IMR-90 (cell line): ENCODE data around the gene TUBB4A. TPM values are rescaled to one million over a fixed set of nuclear protein-coding genes. Genes with fewer than 3 reads are reported as not detected.

Source experiments
- ATAC-seq: fragments of 200-7000 bp; cut with Tn5 transposase; 2 replicates; pipeline ENCODE4 v1.9.1; 2020; ENCODE audit warnings: low read depth, mild to moderate bottlenecking, moderate library complexity
- BruUV-seq: library from RNA; stranded (reverse); fragments of 400-500 nt; replicated peaks from 2 replicates; lab custom pipeline; 2021; lab: Mats Ljungman, UMichigan
- CTCF ChIA-PET: fragments of 300-600 bp; formaldehyde crosslinking; extraction: SDS; loops from one replicate; lab custom pipeline; 2021; ENCODE audit warnings: antibody characterized with exemption; lab: Yijun Ruan, JAX
- POLR2A ChIA-PET: fragments of 300-600 bp; sonication (Branson Sonifier 250); formaldehyde crosslinking; loops from one replicate; lab custom pipeline; 2022; ENCODE audit warnings: antibody characterized with exemption; ENCODE audit not compliant: unreplicated experiment; lab: Charles Lee
- DNase-seq: peaks from one replicate; pipeline ENCODE4 v3.0.0; 2013
- H2AFZ ChIP-seq: replicated peaks from 2 replicates; pipeline ENCODE3; 2013; ENCODE audit warnings: low read length, mild to moderate bottlenecking; ENCODE audit not compliant: poor library complexity
- H2AK5ac ChIP-seq: 2 replicates; pipeline ENCODE4 v1.6.1; 2013; ENCODE audit warnings: low read depth, low read length, inconsistent platforms
- H2AK9ac ChIP-seq: replicated peaks from 2 replicates; pipeline ENCODE3; 2013; ENCODE audit warnings: mild to moderate bottlenecking, low read depth, low read length, moderate library complexity; ENCODE audit not compliant: poor library complexity
- H2BK120ac ChIP-seq: 2 replicates; pipeline ENCODE4 v1.6.1; 2013; ENCODE audit warnings: low read depth, low read length, inconsistent platforms
- H2BK15ac ChIP-seq: 3 replicates; pipeline ENCODE4 v1.6.1; 2013; ENCODE audit warnings: low read depth, low read length, inconsistent platforms
- H2BK20ac ChIP-seq: 2 replicates; pipeline ENCODE4 v1.6.1; 2013; ENCODE audit warnings: low read depth, mild to moderate bottlenecking, inconsistent platforms, low read length, moderate library complexity
- H2BK5ac ChIP-seq: 2 replicates; pipeline ENCODE4 v1.6.1; 2013; ENCODE audit warnings: mild to moderate bottlenecking, low read depth, low read length, inconsistent platforms; ENCODE audit not compliant: poor library complexity, severe bottlenecking
- H3K14ac ChIP-seq: replicated peaks from 2 replicates; pipeline ENCODE4 v1.6.1; 2013; ENCODE audit warnings: low read depth, low read length, inconsistent platforms
- H3K18ac ChIP-seq: 2 replicates; pipeline ENCODE4 v1.6.1; 2013; ENCODE audit warnings: low read depth, low read length, control low read depth
- H3K23ac ChIP-seq: 2 replicates; pipeline ENCODE4 v1.6.1; 2013; ENCODE audit warnings: low read depth, low read length, inconsistent platforms
- H3K27ac ChIP-seq: 2 replicates; pipeline ENCODE4 v1.5.1; 2013; ENCODE audit warnings: mild to moderate bottlenecking, control low read depth, low read length; ENCODE audit not compliant: insufficient read depth
- H3K27me3 ChIP-seq: 2 replicates; pipeline ENCODE4 v1.6.1; 2013; ENCODE audit warnings: low read length; ENCODE audit not compliant: control insufficient read depth, insufficient read depth
- H3K36me3 ChIP-seq: 2 replicates; pipeline ENCODE4 v1.6.1; 2013; ENCODE audit warnings: low read length, mixed read lengths; ENCODE audit not compliant: control insufficient read depth, insufficient read depth
- H3K4ac ChIP-seq: 2 replicates; pipeline ENCODE4 v1.6.1; 2013; ENCODE audit warnings: low read depth, low read length, inconsistent platforms
- H3K4me1 ChIP-seq: 2 replicates; pipeline ENCODE4 v1.6.1; 2013; ENCODE audit warnings: low read length, mixed read lengths; ENCODE audit not compliant: control insufficient read depth, insufficient read depth
- H3K4me2 ChIP-seq: 2 replicates; pipeline ENCODE4 v1.6.1; 2013; ENCODE audit warnings: low read depth, mild to moderate bottlenecking, control low read depth, low read length, moderate library complexity
- H3K4me3 ChIP-seq: 2 replicates; pipeline ENCODE4 v1.5.1; 2013; ENCODE audit warnings: low read depth, mild to moderate bottlenecking, control low read depth, low read length, moderate library complexity; ENCODE audit not compliant: insufficient read depth
- H3K56ac ChIP-seq: 2 replicates; pipeline ENCODE4 v1.6.1; 2013; ENCODE audit warnings: low read length, inconsistent platforms; ENCODE audit not compliant: insufficient read depth; ENCODE audit errors: extremely low read depth
- H3K79me1 ChIP-seq, 2 experiments: 2 replicates each; pipeline ENCODE4 v1.6.1; 2013; ENCODE audit warnings: low read length in 2 of 2, inconsistent platforms in 1 of 2, low read depth in 1 of 2
- H3K9ac ChIP-seq: 2 replicates; pipeline ENCODE4 v1.6.1; 2013; ENCODE audit warnings: low read depth, low read length, control low read depth
- H3K9me1 ChIP-seq: 2 replicates; pipeline ENCODE4 v1.6.1; 2013; ENCODE audit warnings: low read length, inconsistent platforms; ENCODE audit not compliant: insufficient read depth
- H3K9me3 ChIP-seq: 2 replicates; pipeline ENCODE4 v1.6.1; 2013; ENCODE audit warnings: low read length; ENCODE audit not compliant: control insufficient read depth, insufficient read depth
- H4K20me1 ChIP-seq: 2 replicates; pipeline ENCODE4 v1.6.1; 2013; ENCODE audit warnings: low read length, inconsistent platforms; ENCODE audit not compliant: insufficient read depth
- H4K5ac ChIP-seq: 2 replicates; pipeline ENCODE4 v1.6.1; 2013; ENCODE audit warnings: mild to moderate bottlenecking, low read depth, low read length, control low read depth
- H4K8ac ChIP-seq, 2 experiments: 2 replicates each; pipeline ENCODE4 v1.6.1; 2013; ENCODE audit warnings: low read depth in 2 of 2, low read length in 2 of 2, control low read depth in 1 of 2, inconsistent platforms in 1 of 2
- H4K91ac ChIP-seq: 2 replicates; pipeline ENCODE4 v1.6.1; 2013; ENCODE audit warnings: low read depth, low read length, inconsistent platforms; ENCODE audit not compliant: insufficient read depth
- MAZ ChIP-seq: IDR thresholded peaks from 2 replicates; pipeline ENCODE4 v1.6.1; 2012; ENCODE audit warnings: low read depth, mild to moderate bottlenecking, low read length, improper control_type of control experiment, moderate library complexity, borderline replicate concordance
- MXI1 ChIP-seq: IDR thresholded peaks from 2 replicates; pipeline ENCODE4 v1.6.1; 2012; ENCODE audit warnings: low read depth, mild to moderate bottlenecking, low read length, moderate library complexity, borderline replicate concordance
- SMC3 ChIP-seq: fragments of 150-350 bp; IDR thresholded peaks from 2 replicates; pipeline ENCODE4 v1.6.1; 2016; ENCODE audit warnings: low read depth, mild to moderate bottlenecking, antibody characterized with exemption, low read length, moderate library complexity
- WGBS, 2 experiments: methylation state at CpG; one replicate each; pipeline versions ENCODE4 v1.1.5 to v1.1.7; 2013; ENCODE audit warnings: missing lambda C conversion rate in 2 of 2; ENCODE audit not compliant: insufficient read length in 1 of 2; ENCODE audit errors: extremely low coverage in 2 of 2; 5-methylcytosine and 5-hydroxymethylcytosine counted together
- dilution Hi-C: fragments of 300-500 bp; cut with HindIII; formaldehyde crosslinking; loops from one replicate; pipeline ENCODE4 v1.14.3; 2018; ENCODE audit warnings: low sequenced_read_pairs; ENCODE audit not compliant: unreplicated experiment
- in situ Hi-C: fragments of 300-500 bp; cut with MboI; formaldehyde crosslinking; loops from 3 replicates; pipeline ENCODE4 v1.14.3; 2019; ENCODE audit warnings: low sequenced_read_pairs, inconsistent platforms, mixed read lengths
- intact Hi-C: fragments of 100-400 bp; cut with micrococcal nuclease; formaldehyde crosslinking; loops from 2 replicates; pipeline ENCODE4 v1.10.0; 2022
- polyA plus RNA-seq, 3 experiments: library from polyadenylated mRNA; depleted of rRNA; stranded (reverse); fragments of >200 nt; gene quantifications; 2 replicates each; pipeline ENCODE4 v1.2.3, GENCODE V29; 2012; ENCODE audit warnings: low replicate concordance in 1 of 3
- total RNA-seq: library from RNA; depleted of rRNA; stranded (reverse); fragments of >200 nt; gene quantifications from 2 replicates; pipeline ENCODE4 v1.2.3, GENCODE V29; 2012

The TUBB4A gene
- total and polyA plus RNA-seq, 2 of the 4 experiments (the other 2 are of a cell fraction), result not detected

DNA sequence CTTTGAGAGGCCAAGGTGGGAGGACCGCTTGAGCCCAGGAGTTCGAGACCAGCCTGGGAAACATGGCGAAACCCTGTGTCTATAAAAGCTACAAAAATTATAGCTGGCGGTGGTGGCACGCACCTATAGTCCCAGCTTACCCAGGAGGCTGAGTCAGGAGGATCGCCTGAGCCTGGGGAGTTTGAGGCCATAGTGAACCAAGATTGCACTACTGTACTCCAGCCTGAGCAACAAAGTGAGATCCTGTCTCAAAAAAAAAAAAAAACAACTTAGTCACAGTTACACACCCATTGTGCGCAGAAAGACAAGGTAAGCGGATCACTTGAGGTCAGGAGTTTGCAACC lies 19.8 kb downstream of the TUBB4A start:
- no peaks in the 10 kb centered on the region for H3K79me1 ChIP-seq
- CTCF ChIA-PET, result no interaction called here
- POLR2A ChIA-PET, result no interaction called here
- no peak overlapping the region for H4K8ac ChIP-seq
- H3K23ac ChIP-seq, result no peak overlapping the region
- dilution Hi-C loops, result no loop called here
- peaks cover 1% of the 10 kb centered on the region; the same call in 1 of the 2 replicates for H3K27me3 ChIP-seq
- no peak overlapping the region for H2BK120ac ChIP-seq
- H3K4me3 ChIP-seq, result no peak overlapping the region
- WGBS, 2 experiments, result 83% methylated on average over 2 of the region's 8 CpGs; no CpG with 5 or more reads in 1 of the 2 experiments
- no peak overlapping the region for H4K91ac ChIP-seq
- intact Hi-C loops, result no loop called here
- in situ Hi-C loops, result no loop called here
- no peak overlapping the region for H3K18ac ChIP-seq
- H4K5ac ChIP-seq, result no peak overlapping the region
- no peak overlapping the region for H3K14ac ChIP-seq
- no peak overlapping the region for H2AK5ac ChIP-seq
- H2AK9ac ChIP-seq, result no peak overlapping the region
- no peak overlapping the region for H2BK20ac ChIP-seq
- no peak for DNase-seq
- no peaks in the 10 kb centered on the region for H3K9me3 ChIP-seq
- no peak overlapping the region for H2BK5ac ChIP-seq
- no peaks in the 10 kb centered on the region for H3K4me1 ChIP-seq
- ATAC-seq, result no peak
- no peak overlapping the region for H2BK15ac ChIP-seq
- BruUV-seq, result no TSS peak
- H3K9ac ChIP-seq, result no peak overlapping the region
- H3K56ac ChIP-seq, result no peak overlapping the region
- no peak for TF ChIP-seq SMC3
- TF ChIP-seq MAZ, result no peak
- TF ChIP-seq MXI1, result no peak
- no peaks in the 10 kb centered on the region for H3K9me1 ChIP-seq
- no peaks in the 10 kb centered on the region for H3K36me3 ChIP-seq
- no peak overlapping the region for H2AFZ ChIP-seq
- no peaks in the 10 kb centered on the region for H4K20me1 ChIP-seq
- H3K27ac ChIP-seq, result no peak overlapping the region
- no peak overlapping the region for H3K4ac ChIP-seq
- H3K4me2 ChIP-seq, result no peak overlapping the region
